GM18907 (cell line): Measurements from ENCODE around the gene UCKL1.
A peak's percentile ranks its signal among the peaks of the same experiment; 100 is the strongest.

Experiments
- ATAC-seq: cut with Tn5 transposase; IDR thresholded peaks from one replicate; pipeline ENCODE4 v1.9.1; 2021; ENCODE audit warnings: mild to moderate bottlenecking, moderate library complexity; ENCODE audit not compliant: unreplicated experiment

Gene UCKL1

GRCh38 chr20:63894358-63895201 lies 61.6 kb downstream of the UCKL1 start, which contains the start of gene DNAJC5:
DNAJC5 (plus strand) TSS chr20:63895126; CDS start chr20:63928346, 33,220 bp downstream.
- peak; percentile 78 for ATAC-seq

GRCh38 chr20:63893999-63894357 lies 62.2 kb downstream of the UCKL1 start:
- no peak for ATAC-seq

GRCh38 chr20:63892402-63892801 lies 63.8 kb downstream of the UCKL1 start:
- no peak for ATAC-seq

- ATAC-seq = no peak
These were observed 64.9 kb downstream of the UCKL1 start for GRCh38 chr20:63891061-63892002.

GRCh38 chr20:63890616-63891015 lies 65.6 kb downstream of the UCKL1 start:
- no peak for ATAC-seq

- no peak for ATAC-seq
These were observed 66.0 kb downstream of the UCKL1 start for GRCh38 chr20:63890201-63890576.
